MV-4-11 (cell line): Measurements from ENCODE around the gene COX8C.

ENCODE experiments used
- DNase-seq: peaks from one replicate; lab custom pipeline; 2025; lab: John Stamatoyannopoulos, UW

COX8C gene, protein sequence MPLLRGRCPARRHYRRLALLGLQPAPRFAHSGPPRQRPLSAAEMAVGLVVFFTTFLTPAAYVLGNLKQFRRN

DNA sequence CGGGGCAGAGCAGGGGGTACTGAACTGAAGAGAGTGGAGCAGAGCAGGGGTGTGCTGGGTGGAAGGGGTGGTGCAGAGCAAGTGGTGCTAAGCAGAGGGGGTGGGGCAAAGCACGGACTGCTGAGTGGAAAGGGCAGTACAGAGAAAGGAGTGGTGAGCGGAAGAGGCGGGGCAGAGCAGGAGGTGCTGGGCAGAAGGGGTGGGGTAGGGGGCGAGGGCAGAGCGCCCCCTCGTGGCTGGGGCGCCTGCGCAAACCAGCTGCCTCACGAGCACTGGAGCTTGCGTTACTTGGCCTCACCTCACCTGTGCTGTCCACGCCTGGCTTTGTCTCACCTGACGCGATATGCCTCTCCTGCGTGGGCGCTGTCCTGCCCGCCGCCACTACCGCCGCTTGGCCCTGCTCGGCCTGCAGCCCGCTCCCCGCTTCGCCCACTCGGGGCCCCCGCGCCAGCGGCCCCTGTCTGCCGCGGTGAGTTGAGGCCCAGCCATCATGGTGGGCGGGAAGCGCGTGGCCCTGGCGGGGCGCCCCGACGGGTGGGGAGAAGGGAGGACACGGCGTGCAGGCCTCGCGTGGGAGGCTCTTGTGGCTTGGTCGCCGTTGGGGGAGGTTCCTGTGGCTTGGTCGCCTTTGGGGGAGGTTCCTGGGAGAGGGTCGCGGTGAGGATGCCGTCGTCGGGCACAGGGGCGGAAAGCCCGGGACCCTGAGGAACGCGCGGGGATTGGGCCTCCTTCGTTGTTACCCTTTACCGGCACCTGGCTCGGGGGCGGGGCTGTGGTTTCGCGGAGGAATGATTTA, at the start of gene COX8C:
Gene COX8C (plus strand): TSS at position 257 of the 796 bp plus-strand sequence. CDS start 87 bp downstream, at position 344.
- no peak for DNase-seq

- DNase-seq = no peak
Measured at GRCh38 chr14:93299416-93299815, 47.6 kb upstream of the COX8C start.

- DNase-seq = no peak
Measured at GRCh38 chr14:93299866-93300265, 47.1 kb upstream of the COX8C start.

- no peak for DNase-seq
Measured at GRCh38 chr14:93301821-93302447, 45.0 kb upstream of the COX8C start.

DNA sequence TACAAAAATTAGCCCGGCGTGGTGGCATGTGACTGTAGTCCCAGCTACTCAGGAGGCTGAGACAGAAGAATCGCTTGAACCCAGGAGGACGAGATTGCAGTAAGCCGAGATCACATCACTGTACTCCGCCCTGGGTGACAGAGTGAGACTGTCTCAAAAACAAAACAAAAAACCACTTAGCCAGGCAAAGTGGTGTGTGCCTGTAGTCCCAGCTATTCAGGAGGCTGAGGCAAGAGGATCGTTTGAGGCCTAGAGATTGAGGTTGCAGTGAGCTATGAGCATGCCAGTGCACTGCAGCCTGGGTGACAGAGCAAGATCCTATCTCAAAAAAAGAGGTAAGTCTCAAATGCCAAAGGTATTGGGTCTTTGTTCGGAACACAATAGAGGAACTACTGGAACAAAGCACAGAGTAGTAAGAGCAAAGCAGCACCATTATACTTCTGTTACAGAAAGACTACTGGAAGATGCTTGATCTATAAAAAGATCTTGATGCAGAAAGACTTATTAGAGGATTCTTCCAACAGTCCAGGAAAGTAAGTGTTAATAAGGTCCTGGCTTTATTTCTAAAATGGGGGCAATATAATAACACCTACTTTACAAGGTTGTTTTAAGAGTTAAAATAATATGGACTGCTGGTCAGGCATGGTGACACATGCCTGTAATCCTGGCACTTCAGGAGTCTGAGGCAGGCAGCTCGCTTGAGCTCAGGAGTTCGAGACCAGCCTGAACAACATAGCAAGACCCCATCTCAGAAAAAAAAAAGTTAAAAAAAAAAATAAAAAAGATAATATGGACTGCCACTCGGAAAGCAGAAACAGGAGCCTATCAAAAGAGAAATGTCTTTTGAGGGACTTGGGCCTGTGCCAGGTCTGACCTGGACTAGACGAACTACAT, 44.0 kb upstream of the COX8C start:
- DNase-seq = no peak

DNA sequence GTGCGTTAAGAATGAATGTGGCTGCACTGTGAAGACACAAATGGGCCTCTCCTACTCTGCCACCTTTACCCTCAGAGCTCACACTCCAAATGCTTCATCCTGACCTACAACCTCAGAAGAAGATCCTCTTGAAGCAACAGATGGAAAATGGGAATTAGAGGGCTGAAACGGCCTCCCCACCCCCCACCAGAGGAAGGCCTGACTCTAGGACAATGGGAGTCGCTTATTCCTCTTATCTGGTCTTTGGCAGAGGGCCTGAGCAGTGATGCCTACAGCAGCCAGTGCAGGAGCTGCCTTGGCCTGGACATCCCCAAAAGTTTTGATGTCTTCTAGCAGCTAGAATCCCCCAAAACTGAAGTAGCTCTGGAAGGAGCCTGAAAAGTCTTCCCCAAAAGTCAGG, 43.3 kb upstream of the COX8C start:
- no peak for DNase-seq

DNA sequence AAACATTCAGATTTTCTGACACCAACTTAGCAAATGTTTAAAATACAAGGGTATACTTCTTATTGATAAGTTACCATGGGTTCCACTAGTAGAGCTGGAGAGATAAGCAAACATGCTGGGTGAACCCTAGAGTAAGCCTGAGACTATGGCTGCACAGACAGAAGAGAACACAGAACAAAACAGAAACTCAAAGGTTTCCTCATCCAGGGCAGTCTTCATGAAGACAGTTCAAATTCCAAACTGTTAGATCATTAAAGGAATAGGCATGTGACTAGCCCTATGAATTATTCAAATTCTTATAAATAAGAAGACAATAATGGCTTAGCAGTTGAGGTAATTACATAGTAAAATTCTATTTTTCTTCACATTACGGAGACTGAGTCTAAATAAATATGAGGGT, 42.2 kb upstream of the COX8C start:
- DNase-seq = peak; percentile 10

DNA sequence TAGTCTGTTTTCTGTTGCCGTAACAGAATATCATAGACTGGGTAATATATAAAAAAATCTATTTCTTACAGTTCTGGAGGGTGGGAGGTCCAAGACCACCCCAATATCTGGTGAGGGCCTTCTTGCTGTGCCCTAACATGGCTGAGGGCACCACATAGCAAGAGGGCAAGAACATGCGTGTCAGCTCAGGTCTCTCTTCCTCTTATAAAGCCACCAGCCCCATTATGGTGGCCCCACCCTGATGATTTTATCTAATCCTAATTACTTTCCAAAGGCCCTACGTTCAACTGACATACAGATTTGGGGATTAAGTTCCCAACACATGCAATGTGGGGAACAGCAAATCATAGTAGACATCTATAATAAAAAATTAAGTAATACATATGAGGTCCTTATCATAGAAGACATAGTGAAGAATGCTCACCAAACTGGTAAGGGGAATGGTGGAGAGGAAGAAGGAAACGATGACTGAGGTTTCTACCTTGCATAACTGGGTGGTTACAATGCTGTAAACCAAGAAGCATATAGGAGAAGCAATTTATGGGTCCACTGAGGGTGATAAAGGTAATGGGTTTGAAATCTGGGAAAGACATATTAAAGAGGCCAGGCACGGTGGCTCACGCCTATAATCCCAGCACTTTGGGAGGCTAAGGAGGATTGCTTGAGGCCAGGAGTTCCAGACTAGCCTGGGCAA, 41.1 kb upstream of the COX8C start:
- peak; percentile 76 for DNase-seq

- DNase-seq = no peak
Measured at GRCh38 chr14:93306812-93307211, 40.2 kb upstream of the COX8C start.

GRCh38 chr14:93308686-93309345, 38.2 kb upstream of the COX8C start:
- peak; percentile 75 for DNase-seq

- DNase-seq = no peak
Measured at GRCh38 chr14:93309427-93309966, 37.5 kb upstream of the COX8C start.

DNA sequence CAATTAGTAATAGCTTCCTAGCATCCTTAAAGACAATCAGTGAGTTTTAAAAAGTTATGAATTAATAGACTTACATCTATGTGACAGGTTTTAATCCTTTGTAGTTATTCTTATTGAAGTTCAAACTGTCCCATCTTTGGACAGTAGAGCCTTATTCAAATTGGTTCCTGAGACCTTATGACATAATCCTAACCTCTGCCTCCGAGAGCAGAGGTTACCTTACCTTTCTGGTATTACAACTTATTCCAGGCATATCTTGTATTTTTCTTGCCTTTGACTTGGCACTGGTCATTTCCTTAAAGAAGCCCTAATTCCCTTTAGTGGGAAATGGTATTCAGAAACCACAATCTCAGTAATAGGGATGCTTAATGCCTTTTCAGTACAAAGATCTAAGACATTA, 35.9 kb upstream of the COX8C start:
- DNase-seq = no peak

DNA sequence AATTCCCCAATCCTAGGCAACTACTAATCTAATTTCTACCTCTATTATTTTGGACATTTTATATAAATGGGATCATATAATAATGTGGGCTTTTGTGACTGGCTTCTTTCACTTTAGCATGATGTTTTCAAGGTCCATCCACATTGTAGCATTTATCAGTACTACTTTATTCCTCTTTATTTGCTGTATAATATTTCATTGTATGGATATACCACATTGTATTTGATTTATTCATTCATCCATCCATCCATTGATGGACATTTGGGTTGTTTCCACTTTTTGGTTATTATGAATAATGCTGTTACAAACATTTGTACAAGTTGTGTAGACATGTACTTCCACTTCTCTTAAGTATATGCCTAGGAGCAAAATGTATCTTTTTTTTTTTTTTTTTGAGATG, 31.4 kb upstream of the COX8C start:
- DNase-seq = no peak

- DNase-seq = no peak
Measured at GRCh38 chr14:93316716-93317115, 30.3 kb upstream of the COX8C start.

DNA sequence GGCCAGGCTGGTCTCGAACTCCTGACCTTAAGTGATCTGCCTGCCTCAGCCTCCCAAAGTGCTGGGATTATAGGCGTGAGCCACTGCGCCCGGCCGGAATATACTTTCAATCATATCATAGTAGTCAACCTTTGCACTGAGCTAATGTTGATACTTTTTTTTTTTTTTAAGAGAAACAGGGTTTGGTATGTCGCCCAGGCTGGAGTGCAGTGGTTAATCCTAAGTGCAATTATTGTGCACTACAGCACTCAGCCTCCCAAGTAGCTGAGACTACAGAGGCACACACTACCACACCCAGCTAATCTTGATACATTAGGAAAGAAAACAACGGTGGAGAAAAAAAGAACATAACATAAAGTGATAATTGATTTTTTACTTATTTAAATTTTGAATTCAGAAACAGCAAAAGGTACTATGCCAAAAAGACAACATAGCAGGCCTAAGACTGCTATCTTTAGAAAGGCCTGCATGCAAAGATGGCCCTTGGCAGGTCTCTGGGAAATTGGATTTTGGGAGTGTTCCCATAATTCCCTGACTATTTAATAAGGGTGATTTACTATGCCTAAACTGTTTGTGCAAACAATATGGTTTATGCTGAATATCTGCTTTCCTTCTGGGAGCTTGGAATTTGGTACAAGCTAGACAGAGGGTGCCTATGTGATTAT, 29.6 kb upstream of the COX8C start:
- no peak for DNase-seq

DNA sequence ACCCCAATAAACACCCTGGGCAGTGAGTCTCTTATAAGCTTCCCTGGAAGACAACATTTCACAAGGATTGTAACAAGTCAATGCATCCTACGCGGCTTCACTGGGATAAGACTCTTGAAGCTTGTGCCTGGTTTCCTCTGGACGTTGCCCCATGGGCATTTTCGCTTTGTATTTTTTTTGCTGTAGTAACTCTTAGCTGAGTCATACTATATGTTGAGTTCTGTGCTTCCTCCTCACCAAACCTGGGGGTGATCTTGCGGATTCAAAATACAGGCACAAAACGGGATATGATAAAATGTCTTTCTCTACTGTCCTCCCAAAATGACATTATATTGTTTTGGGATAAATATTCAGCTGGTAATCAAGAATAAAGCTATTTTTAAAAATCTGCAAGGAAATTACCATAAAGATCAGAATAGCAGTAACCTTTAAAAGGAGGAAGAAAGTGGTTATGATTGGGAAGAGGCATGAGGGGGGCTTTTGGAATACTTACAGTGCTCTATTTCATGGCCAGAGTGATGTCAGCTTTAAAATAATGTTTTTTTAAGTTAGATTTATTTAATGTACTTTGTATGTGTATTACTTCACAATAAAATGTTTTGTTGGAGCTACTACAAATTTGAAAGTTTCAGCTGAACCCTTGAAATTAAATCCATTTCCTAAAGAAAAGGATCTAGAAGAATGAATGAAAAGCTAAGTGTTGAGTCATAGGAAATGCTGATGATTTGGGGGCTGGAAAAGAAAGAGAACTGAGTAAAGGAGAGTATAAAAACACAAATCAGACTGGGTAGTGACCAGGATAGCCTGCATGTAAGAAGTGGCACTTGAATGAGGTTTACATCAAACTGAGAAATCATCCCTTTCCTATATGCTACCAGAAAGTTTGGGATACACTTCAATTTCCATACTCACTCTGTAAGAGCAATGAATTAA, 28.8 kb upstream of the COX8C start:
- peak; percentile 87 for DNase-seq

DNA sequence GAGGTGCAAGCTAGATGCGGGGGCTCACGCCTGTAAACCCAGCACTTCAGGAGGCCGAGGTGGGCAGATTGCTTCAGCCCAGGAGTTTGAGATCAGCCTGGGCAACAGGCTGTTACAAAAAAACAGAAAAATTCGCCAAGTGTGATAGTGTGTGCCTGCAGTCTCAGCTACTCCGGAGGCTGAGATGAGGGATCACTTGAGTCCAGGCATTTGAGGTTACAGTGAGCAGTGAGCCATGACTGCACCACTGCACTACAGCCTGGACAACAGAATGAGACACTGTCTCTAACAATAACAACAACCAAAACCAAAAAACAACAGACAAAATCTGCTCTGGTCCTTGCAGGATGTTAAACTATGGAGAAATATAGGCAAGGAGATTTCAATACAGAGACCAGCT, 28.1 kb upstream of the COX8C start:
- no peak for DNase-seq

GRCh38 chr14:93319494-93319893, 27.5 kb upstream of the COX8C start:
- no peak for DNase-seq

DNA sequence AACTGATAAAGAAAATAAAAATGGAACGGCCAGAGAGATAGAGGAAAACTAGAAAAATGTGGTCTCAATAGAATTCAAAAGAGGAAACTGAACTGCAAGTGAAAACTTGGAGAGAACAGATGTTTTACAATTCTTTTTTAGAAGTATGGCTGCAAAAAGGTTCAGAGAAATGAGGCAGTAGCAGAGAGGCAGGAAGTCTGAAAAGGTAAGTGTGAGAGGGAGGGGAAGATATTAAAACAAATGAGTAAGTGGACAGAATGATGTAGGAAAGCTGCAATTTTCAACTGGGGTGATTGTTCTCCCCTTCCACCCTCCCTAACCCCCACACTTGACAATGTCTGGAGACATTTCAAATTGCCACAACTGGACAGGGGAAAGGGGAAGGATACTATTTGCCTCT, 27.0 kb upstream of the COX8C start:
- peak; percentile 30 for DNase-seq
